ENCODE data around the gene PANK3. TPM values are rescaled to one million over a fixed set of nuclear protein-coding genes. Genes with fewer than 3 reads are reported as not detected.

PANK3 gene
- 55.1 TPM for total RNA-seq
- long read RNA-seq, full-length matches to known transcripts: 6 of 7 reads
- long read RNA-seq, partial matches to known transcripts: 0 of 7 reads
- long read RNA-seq, other reads (novel, unspliced or antisense): 1 of 7 reads

- peak; percentile 92 for DNase-seq (ENCODE audit: low spot score)
These were observed at the start of gene PANK3 for GRCh38 chr5:168578538-168579487. Gene PANK3 (minus strand): TSS chr5:168579368. CDS start chr5:168579283, 85 bp downstream.

- no peak for DNase-seq (ENCODE audit: low spot score)
These were observed 45.7 kb upstream of the PANK3 start for GRCh38 chr5:168624850-168625364.

- DNase-seq (ENCODE audit: low spot score): no peak
These were observed 41.6 kb upstream of the PANK3 start for GRCh38 chr5:168620807-168621206.

GRCh38 chr5:168614661-168615060, 35.5 kb upstream of the PANK3 start:
- DNase-seq (ENCODE audit: low spot score): no peak

GRCh38 chr5:168613996-168614395, 34.8 kb upstream of the PANK3 start:
- no peak for DNase-seq (ENCODE audit: low spot score)

- DNase-seq (ENCODE audit: low spot score): no peak
These were observed 34.2 kb upstream of the PANK3 start for GRCh38 chr5:168613396-168613795.

GRCh38 chr5:168612996-168613395, 33.8 kb upstream of the PANK3 start:
- no peak for DNase-seq (ENCODE audit: low spot score)

- DNase-seq (ENCODE audit: low spot score): no peak
These were observed 33.0 kb upstream of the PANK3 start for GRCh38 chr5:168612123-168612522.

- no peak for DNase-seq (ENCODE audit: low spot score)
These were observed 32.0 kb upstream of the PANK3 start for GRCh38 chr5:168611165-168611564.

- DNase-seq (ENCODE audit: low spot score): no peak
These were observed 30.8 kb upstream of the PANK3 start for GRCh38 chr5:168609806-168610482.

GRCh38 chr5:168608821-168609220, 29.7 kb upstream of the PANK3 start:
- no peak for DNase-seq (ENCODE audit: low spot score)

- no peak for DNase-seq (ENCODE audit: low spot score)
These were observed 29.2 kb upstream of the PANK3 start for GRCh38 chr5:168608386-168608785.

GRCh38 chr5:168607946-168608345, 28.8 kb upstream of the PANK3 start:
- no peak for DNase-seq (ENCODE audit: low spot score)

- DNase-seq (ENCODE audit: low spot score): no peak
These were observed 27.4 kb upstream of the PANK3 start for GRCh38 chr5:168606562-168606961.

- no peak for DNase-seq (ENCODE audit: low spot score)
These were observed 25.3 kb upstream of the PANK3 start for GRCh38 chr5:168604436-168604835.

- DNase-seq (ENCODE audit: low spot score): no peak
These were observed 24.6 kb upstream of the PANK3 start for GRCh38 chr5:168603746-168604145.

- DNase-seq (ENCODE audit: low spot score): no peak
These were observed 23.3 kb upstream of the PANK3 start for GRCh38 chr5:168602517-168602916.

- DNase-seq (ENCODE audit: low spot score): no peak
These were observed 22.8 kb upstream of the PANK3 start for GRCh38 chr5:168601972-168602371.

- DNase-seq (ENCODE audit: low spot score): no peak
These were observed 21.2 kb upstream of the PANK3 start for GRCh38 chr5:168600409-168600808.

GRCh38 chr5:168599826-168600225, 20.7 kb upstream of the PANK3 start:
- no peak for DNase-seq (ENCODE audit: low spot score)

GRCh38 chr5:168598639-168599038, 19.5 kb upstream of the PANK3 start:
- no peak for DNase-seq (ENCODE audit: low spot score)

- DNase-seq (ENCODE audit: low spot score): no peak
These were observed 17.8 kb upstream of the PANK3 start for GRCh38 chr5:168596927-168597326.

All from mesenteric fat pad (tissue), 1 donor.